WI38 (cell line): ENCODE measurements around the gene PLA2G12A.

Experiments
- H3K4me3 ChIP-seq: 2 replicates; pipeline ENCODE4 v1.5.1; 2011; ENCODE audit warnings: low read depth, mild to moderate bottlenecking, control low read depth, low read length
- CTCF ChIP-seq: IDR thresholded peaks from 2 replicates; pipeline ENCODE4 v1.5.1; 2012; ENCODE audit warnings: low read depth, mild to moderate bottlenecking, control low read depth, low read length

PLA2G12A gene

GRCh38 chr4:109708990-109709389, 20.9 kb downstream of the PLA2G12A start:
- no peak for TF ChIP-seq CTCF
- no peak overlapping the region for H3K4me3 ChIP-seq

GRCh38 chr4:109708435-109708834, 21.4 kb downstream of the PLA2G12A start:
- no peak overlapping the region for H3K4me3 ChIP-seq
- no peak for TF ChIP-seq CTCF

GRCh38 chr4:109703664-109704361, 26.1 kb downstream of the PLA2G12A start:
- TF ChIP-seq CTCF, result no peak
- H3K4me3 ChIP-seq, result peak overlapping the region; percentile 81

GRCh38 chr4:109702950-109703663, 26.8 kb downstream of the PLA2G12A start, which contains the start of gene CASP6:
TSS of gene CASP6 (minus strand) at chr4:109703445. CDS start at chr4:109703395, 50 bp downstream.
- H3K4me3 ChIP-seq, result peak within 1 kb of the TSS; percentile 81
- TF ChIP-seq CTCF, result peak; percentile 66

GRCh38 chr4:109701566-109702410, 28.1 kb downstream of the PLA2G12A start:
- TF ChIP-seq CTCF, result no peak

GRCh38 chr4:109699553-109700225, 30.2 kb downstream of the PLA2G12A start:
- TF ChIP-seq CTCF, result no peak
- H3K4me3 ChIP-seq, result no peak overlapping the region

More at GRCh38 chr4:109701566-109702410, 28.1 kb downstream of the PLA2G12A start:
- H3K4me3 ChIP-seq, result peak overlapping the region; percentile 81
